GM19238 (cell line): ENCODE measurements around the gene KCNG2.

Experiments used
- DNase-seq: peaks from one replicate; pipeline ENCODE4 v3.0.0; 2011; ENCODE audit warnings: low spot score; ENCODE audit not compliant: insufficient read length

The KCNG2 gene

GRCh38 chr18:79798999-79799370 lies 1.2 kb downstream of the KCNG2 start:
- no peak for DNase-seq

- no peak for DNase-seq
Observed at GRCh38 chr18:79799619-79800370, 2.1 kb downstream of the KCNG2 start.

GRCh38 chr18:79800371-79801180 lies 2.8 kb downstream of the KCNG2 start:
- no peak for DNase-seq

- DNase-seq, result no peak
Observed at GRCh38 chr18:79801217-79801616, 3.5 kb downstream of the KCNG2 start.

- DNase-seq, result no peak
Observed at GRCh38 chr18:79801641-79802040, 3.9 kb downstream of the KCNG2 start.

GRCh38 chr18:79802298-79802697 lies 4.6 kb downstream of the KCNG2 start:
- DNase-seq, result no peak

- no peak for DNase-seq
Observed at GRCh38 chr18:79803611-79804051, 5.9 kb downstream of the KCNG2 start.

- DNase-seq, result no peak
Observed at GRCh38 chr18:79804130-79804787, 6.5 kb downstream of the KCNG2 start.

- no peak for DNase-seq
Observed at GRCh38 chr18:79805211-79805887, 7.6 kb downstream of the KCNG2 start.

GRCh38 chr18:79805926-79806487 lies 8.3 kb downstream of the KCNG2 start:
- DNase-seq, result no peak

- no peak for DNase-seq
Observed at GRCh38 chr18:79806976-79807841, 9.5 kb downstream of the KCNG2 start.

GRCh38 chr18:79809482-79810192 lies 11.9 kb downstream of the KCNG2 start:
- DNase-seq, result no peak

- no peak for DNase-seq
Observed at GRCh38 chr18:79812052-79812451, 14.3 kb downstream of the KCNG2 start.

- no peak for DNase-seq
Observed at GRCh38 chr18:79814373-79814772, 16.6 kb downstream of the KCNG2 start.

- DNase-seq, result no peak
Observed at GRCh38 chr18:79815657-79816056, 17.9 kb downstream of the KCNG2 start.

- DNase-seq, result no peak
Observed at GRCh38 chr18:79816092-79816491, 18.4 kb downstream of the KCNG2 start.

- DNase-seq, result no peak
Observed at GRCh38 chr18:79816981-79817606, 19.4 kb downstream of the KCNG2 start.

- DNase-seq, result no peak
Observed at GRCh38 chr18:79817607-79817998, 19.9 kb downstream of the KCNG2 start.

GRCh38 chr18:79818036-79818435 lies 20.3 kb downstream of the KCNG2 start:
- DNase-seq, result no peak
